OCI-LY3 (cell line): ENCODE measurements around the gene MSN.
"Not testable (repeated sequence)": the region's sequence is repeated elsewhere in the genome, so short reads cannot be mapped to it uniquely, and the experiment has no call there.

Source experiments
- H2AFZ ChIP-seq: fragments of 200-600, 300-600 bp; shearing (Covaris generic); 2 replicates; pipeline ENCODE4 v1.6.0; 2014; ENCODE audit warnings: antibody characterized with exemption, low read depth, low read length
- H3K27ac ChIP-seq: fragments of 200-600, 300-600 bp; sonication (generic); 2 replicates; pipeline ENCODE4 v1.5.1; 2014; ENCODE audit warnings: mild to moderate bottlenecking, low read length, moderate library complexity, mixed read lengths
- H3K27me3 ChIP-seq: fragments of 200-600, 300-600 bp; sonication (generic); 2 replicates; pipeline ENCODE4 v1.6.1; 2014; ENCODE audit warnings: low read depth, low read length, mixed read lengths
- H3K36me3 ChIP-seq: fragments of 200-600, 300-600 bp; sonication (generic); replicated peaks from 2 replicates; pipeline ENCODE3; 2014; ENCODE audit warnings: low read depth, low read length, mixed read lengths
- H3K4me1 ChIP-seq: fragments of 300-600, 200-600 bp; sonication (generic); 2 replicates; pipeline ENCODE4 v1.6.1; 2014; ENCODE audit warnings: low read length, mixed read lengths
- H3K4me2 ChIP-seq: fragments of 200-600, 300-600 bp; sonication (generic); 2 replicates; pipeline ENCODE4 v1.6.1; 2014; ENCODE audit warnings: low read length, mixed read lengths
- H3K4me3 ChIP-seq: fragments of 300-600, 200-600 bp; sonication (generic); 2 replicates; pipeline ENCODE4 v1.5.1; 2014; ENCODE audit warnings: antibody characterized with exemption, mild to moderate bottlenecking, low read length, moderate library complexity
- H3K79me2 ChIP-seq: fragments of 300-600, 200-600 bp; shearing (Covaris generic); 2 replicates; pipeline ENCODE4 v1.6.1; 2014; ENCODE audit warnings: mild to moderate bottlenecking, low read length, mixed read lengths
- H3K9ac ChIP-seq: fragments of 300-600, 200-600 bp; shearing (Covaris generic); 2 replicates; pipeline ENCODE4 v1.6.0; 2014; ENCODE audit warnings: mild to moderate bottlenecking, low read length, moderate library complexity
- H3K9me3 ChIP-seq: fragments of 200-600, 300-600 bp; shearing (Covaris generic); 2 replicates; pipeline ENCODE4 v1.6.1; 2014; ENCODE audit warnings: low read length, mixed read lengths; ENCODE audit not compliant: insufficient read depth
- H4K20me1 ChIP-seq: fragments of 200-600, 300-600 bp; sonication (generic); 2 replicates; pipeline ENCODE4 v1.6.1; 2016; ENCODE audit warnings: low read length, mixed read lengths; ENCODE audit not compliant: insufficient read depth
- EZH2phosphoT487 ChIP-seq: fragments of 200-600 bp; shearing (Covaris generic); IDR thresholded peaks from 2 replicates; pipeline ENCODE4 v1.6.1; 2018; ENCODE audit warnings: antibody characterized with exemption, mixed run types, low read depth
- TF ChIP-seq, protein P1 (sequence below): fragments of 200-600, 300-600 bp; sonication (generic); IDR thresholded peaks from 2 replicates; pipeline ENCODE4 v1.5.1; 2014; ENCODE audit warnings: antibody characterized with exemption, low read length, low read depth

Gene MSN

GRCh38 chrX:65634732-65635131 lies 32.7 kb upstream of the MSN start:
- Histone ChIP-seq H4K20me1 (no peaks in the 10 kb centered on the region), H3K4me3 (no peak overlapping the region), H3K36me3 (no peaks in the 10 kb centered on the region), H3K9ac (no peak overlapping the region), H3K27me3 (no peaks in the 10 kb centered on the region), H3K4me1 (no peaks in the 10 kb centered on the region), H3K9me3 (no peaks in the 10 kb centered on the region), H3K79me2 (no peaks in the 10 kb centered on the region), H2AFZ (no peak overlapping the region), H3K4me2 (no peak overlapping the region), H3K27ac (no peak overlapping the region)
- TF ChIP-seq EZH2phosphoT487, result no peak
- TF ChIP-seq, protein P1, sequence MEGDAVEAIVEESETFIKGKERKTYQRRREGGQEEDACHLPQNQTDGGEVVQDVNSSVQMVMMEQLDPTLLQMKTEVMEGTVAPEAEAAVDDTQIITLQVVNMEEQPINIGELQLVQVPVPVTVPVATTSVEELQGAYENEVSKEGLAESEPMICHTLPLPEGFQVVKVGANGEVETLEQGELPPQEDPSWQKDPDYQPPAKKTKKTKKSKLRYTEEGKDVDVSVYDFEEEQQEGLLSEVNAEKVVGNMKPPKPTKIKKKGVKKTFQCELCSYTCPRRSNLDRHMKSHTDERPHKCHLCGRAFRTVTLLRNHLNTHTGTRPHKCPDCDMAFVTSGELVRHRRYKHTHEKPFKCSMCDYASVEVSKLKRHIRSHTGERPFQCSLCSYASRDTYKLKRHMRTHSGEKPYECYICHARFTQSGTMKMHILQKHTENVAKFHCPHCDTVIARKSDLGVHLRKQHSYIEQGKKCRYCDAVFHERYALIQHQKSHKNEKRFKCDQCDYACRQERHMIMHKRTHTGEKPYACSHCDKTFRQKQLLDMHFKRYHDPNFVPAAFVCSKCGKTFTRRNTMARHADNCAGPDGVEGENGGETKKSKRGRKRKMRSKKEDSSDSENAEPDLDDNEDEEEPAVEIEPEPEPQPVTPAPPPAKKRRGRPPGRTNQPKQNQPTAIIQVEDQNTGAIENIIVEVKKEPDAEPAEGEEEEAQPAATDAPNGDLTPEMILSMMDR, result no peak

GRCh38 chrX:65635378-65635777 lies 32.1 kb upstream of the MSN start:
- no peak overlapping the region for H3K4me2 ChIP-seq
- H3K9ac ChIP-seq, result no peak overlapping the region

DNA sequence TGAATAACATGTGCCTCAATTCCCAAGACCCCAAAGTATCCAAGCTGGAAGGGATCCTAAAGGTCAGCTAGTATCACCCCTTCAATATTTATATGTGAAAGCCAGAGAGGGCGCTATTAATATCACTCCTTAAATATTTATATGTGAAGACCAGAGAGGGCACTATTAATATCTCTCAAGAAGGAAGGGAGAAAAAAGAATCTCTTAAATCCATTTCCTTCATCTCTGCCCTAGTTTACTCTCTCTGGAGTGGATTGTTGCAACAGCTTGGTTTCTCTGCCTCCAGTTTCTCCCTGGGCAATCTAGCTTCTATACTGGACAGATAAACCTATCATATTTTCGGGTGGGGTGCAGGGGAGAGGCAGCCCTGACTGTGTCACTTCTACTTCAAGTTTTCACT lies 31.6 kb upstream of the MSN start:
- H3K9ac ChIP-seq, result no peak overlapping the region
- H3K27me3 ChIP-seq, result no peaks in the 10 kb centered on the region
- no peaks in the 10 kb centered on the region for H3K9me3 ChIP-seq
- H3K4me2 ChIP-seq, result no peak overlapping the region
- H3K4me3 ChIP-seq, result no peak overlapping the region
- no peak overlapping the region for H3K27ac ChIP-seq
- no peak overlapping the region for H2AFZ ChIP-seq
- no peaks in the 10 kb centered on the region for H3K79me2 ChIP-seq
- H3K36me3 ChIP-seq, result no peaks in the 10 kb centered on the region
- TF ChIP-seq EZH2phosphoT487, result no peak
- TF ChIP-seq, protein P1, result no peak
- H4K20me1 ChIP-seq, result no peaks in the 10 kb centered on the region
- H3K4me1 ChIP-seq, result no peaks in the 10 kb centered on the region

More at GRCh38 chrX:65635378-65635777, 32.1 kb upstream of the MSN start:
- no peak overlapping the region for H3K4me3 ChIP-seq
- no peaks in the 10 kb centered on the region for H3K27me3 ChIP-seq
- no peaks in the 10 kb centered on the region for H3K36me3 ChIP-seq
- no peaks in the 10 kb centered on the region for H4K20me1 ChIP-seq
- no peaks in the 10 kb centered on the region for H3K9me3 ChIP-seq
- no peak overlapping the region for H2AFZ ChIP-seq
- no peaks in the 10 kb centered on the region for H3K4me1 ChIP-seq
- no peak overlapping the region for H3K27ac ChIP-seq
- no peaks in the 10 kb centered on the region for H3K79me2 ChIP-seq
- TF ChIP-seq EZH2phosphoT487, result no peak
- TF ChIP-seq, protein P1, result no peak

DNA sequence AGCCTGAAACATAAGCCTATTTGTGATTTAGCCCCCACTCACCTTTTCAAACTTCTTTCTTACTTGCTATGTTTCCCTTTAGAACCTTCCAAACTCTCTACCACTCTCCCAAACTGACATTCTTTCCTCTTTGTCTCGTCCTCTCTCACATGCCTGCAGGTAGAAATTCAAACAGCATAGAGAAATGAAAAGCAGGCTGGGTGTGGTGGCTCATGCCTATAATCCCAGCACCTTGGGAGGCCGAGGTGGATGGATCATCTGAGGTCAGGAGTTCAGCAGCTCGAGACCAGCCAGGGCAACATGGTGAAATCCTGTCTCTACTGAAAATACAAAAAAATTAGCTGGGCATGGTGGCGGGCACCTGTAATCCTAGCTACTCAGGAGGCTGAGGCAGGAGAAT lies 31.2 kb upstream of the MSN start:
- not testable (repeated sequence) for H3K79me2 ChIP-seq, H4K20me1 ChIP-seq, H2AFZ ChIP-seq, H3K4me1 ChIP-seq, H3K27ac ChIP-seq, H3K9ac ChIP-seq, H3K4me2 ChIP-seq, H3K27me3 ChIP-seq, H3K4me3 ChIP-seq, H3K36me3 ChIP-seq, H3K9me3 ChIP-seq

- no peaks in the 10 kb centered on the region for H3K27me3 ChIP-seq
- H2AFZ ChIP-seq, result no peak overlapping the region
- no peak overlapping the region for H3K9ac ChIP-seq
- TF ChIP-seq, protein P1, result no peak
- TF ChIP-seq EZH2phosphoT487, result no peak
- no peak overlapping the region for H3K27ac ChIP-seq
- H3K79me2 ChIP-seq, result no peaks in the 10 kb centered on the region
- no peaks in the 10 kb centered on the region for H3K36me3 ChIP-seq
- H3K4me3 ChIP-seq, result no peak overlapping the region
- H3K4me2 ChIP-seq, result no peak overlapping the region
- H3K9me3 ChIP-seq, result no peaks in the 10 kb centered on the region
- H4K20me1 ChIP-seq, result no peaks in the 10 kb centered on the region
- no peaks in the 10 kb centered on the region for H3K4me1 ChIP-seq
Measured at GRCh38 chrX:65637335-65637734, 30.1 kb upstream of the MSN start.
